NCI-H460 (cell line): Measurements from ENCODE around the gene SH2D3A. TPM values are rescaled to one million over a fixed set of nuclear protein-coding genes. Genes with fewer than 3 reads are reported as not detected.
A peak's percentile ranks its signal among the peaks of the same experiment; 100 is the strongest.

Experiments
- DNase-seq: peaks from one replicate; pipeline ENCODE4 v3.0.0-alpha.2; 2016; ENCODE audit warnings: low read depth; ENCODE audit errors: extremely low read depth
- total RNA-seq: library from RNA; depleted of rRNA; stranded (reverse); fragments of >200 nt; shearing (Covaris generic); gene quantifications from 2 replicates; pipeline ENCODE4 v1.2.3, GENCODE V29; 2014

SH2D3A gene
- total RNA-seq, 1 experiment from 2014 or later, result 8.1 TPM

DNA sequence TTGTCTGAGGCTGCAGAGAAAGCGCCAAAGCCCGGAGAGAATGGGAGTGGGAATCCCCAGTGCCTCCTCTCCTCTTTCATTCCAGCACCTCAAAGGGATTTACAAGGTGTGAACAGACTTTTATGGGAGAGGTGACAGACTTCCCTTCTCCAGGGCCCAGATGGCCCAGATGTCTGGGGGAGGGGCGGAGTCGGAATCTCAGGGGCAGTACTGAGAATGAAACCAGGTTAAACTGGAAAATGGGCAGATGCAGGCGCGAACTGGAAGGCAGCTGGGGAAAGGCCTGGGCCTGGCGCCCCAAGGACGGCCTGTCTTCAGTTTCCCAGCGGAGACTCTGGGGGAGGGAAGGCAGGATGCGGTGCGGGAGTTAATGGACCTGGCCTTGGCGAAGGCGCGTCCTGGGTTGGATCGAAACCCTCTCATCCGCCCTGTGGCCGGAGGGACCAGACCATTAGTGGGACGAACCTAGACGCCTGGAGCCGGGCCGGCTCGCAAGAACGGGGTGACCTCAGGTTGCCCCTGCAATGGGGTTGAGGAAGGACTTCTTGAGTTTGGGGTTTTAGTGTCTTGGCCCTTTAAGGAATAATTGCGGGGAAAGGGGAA is 28.3 kb downstream of the SH2D3A start:
- peak; percentile 11 for DNase-seq

DNA sequence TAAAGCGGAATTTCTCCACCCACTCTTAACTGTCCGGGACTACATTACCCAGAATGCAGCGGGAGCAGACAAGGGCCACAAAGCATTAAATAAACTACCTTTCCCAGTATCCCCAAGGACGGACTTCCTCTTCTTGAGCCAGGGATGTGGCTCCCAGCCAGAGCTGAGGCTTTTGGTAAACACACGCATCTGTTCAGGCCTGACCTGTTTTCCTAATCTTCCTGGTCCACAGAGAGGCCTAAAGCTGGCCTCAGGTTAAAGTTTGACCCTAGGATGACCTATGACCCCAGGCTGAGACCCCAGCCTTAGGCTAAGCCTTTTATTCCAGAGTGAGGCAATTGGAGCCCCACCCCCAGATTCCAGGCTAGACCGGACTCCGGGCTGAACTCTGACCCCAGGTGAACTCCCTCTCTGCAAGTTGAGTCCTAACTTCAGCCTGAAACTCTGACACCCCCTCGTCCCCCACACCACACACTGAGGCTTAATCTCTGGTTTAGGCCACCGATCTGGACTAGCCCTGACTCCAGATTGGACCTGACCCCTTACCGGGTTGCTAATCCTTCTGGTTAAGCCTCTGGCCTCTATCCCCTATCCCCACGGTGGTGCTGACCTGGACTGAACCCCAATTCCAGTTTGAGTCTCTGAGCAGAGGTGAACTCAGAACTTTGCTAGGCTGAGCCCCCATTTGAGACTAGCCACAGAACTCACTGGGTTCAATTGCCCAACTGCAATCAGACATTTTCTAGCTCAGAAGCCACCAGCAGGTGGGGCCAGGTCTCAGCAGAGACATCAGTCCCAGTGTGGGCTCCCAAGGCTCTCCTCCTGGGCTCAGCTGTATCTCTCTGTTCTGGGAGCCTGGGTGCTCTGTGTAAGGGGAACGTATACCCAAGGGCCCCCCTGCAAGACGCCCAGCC is 29.1 kb downstream of the SH2D3A start:
- peak; percentile 85 for DNase-seq

DNA sequence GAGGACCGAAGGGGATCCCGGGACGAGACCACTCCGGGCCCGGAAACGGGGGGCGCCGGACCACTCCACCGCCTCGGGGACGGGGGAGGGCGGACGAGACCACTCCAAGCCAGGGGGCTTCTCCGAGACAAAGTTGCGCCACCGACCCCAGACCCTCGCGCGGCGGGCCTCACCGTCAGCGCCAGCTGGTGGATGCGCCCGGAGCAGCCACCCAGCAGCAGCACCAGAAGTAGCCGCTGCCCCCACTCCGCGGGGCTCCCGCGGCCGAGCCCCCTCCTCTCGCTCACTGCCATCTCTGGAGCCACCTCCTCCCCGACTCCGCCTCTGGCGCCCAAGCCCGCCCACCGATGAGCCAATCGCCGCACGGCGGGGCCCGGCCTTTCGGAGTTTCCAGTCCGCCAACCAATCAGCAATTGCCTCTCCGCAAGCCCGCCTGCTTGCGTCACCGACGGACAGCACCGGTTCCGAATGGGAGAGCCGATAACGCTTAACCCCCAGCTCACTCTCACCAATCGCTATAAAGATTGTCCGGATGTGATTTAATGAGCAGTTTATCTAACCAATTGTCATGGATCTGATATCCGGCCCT is 29.9 kb downstream of the SH2D3A start, which contains the start of gene GPR108:
TSS of gene GPR108 (minus strand) at position 297 of the 589 bp plus-strand sequence. CDS start at position 293, 4 bp downstream.
- DNase-seq, result peak; percentile 99

DNA sequence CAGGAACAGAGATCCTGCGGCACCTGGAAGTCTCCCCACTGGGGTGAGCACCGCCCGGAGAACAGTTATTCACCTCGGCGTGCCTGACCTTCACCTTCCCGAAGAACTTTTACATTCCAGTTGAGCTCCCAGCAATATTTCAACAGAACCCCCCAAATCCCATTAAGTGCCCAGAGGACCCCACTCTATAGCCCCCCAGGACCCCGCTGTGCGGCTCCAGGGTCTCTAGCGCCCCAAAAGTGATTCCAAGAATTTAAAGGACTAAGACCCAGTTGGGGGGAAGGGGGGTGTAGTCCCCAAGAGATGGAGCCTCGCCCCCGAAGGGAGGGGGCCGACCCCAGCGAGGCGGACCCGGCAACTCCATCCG is 30.3 kb downstream of the SH2D3A start:
- DNase-seq, result no peak

DNA sequence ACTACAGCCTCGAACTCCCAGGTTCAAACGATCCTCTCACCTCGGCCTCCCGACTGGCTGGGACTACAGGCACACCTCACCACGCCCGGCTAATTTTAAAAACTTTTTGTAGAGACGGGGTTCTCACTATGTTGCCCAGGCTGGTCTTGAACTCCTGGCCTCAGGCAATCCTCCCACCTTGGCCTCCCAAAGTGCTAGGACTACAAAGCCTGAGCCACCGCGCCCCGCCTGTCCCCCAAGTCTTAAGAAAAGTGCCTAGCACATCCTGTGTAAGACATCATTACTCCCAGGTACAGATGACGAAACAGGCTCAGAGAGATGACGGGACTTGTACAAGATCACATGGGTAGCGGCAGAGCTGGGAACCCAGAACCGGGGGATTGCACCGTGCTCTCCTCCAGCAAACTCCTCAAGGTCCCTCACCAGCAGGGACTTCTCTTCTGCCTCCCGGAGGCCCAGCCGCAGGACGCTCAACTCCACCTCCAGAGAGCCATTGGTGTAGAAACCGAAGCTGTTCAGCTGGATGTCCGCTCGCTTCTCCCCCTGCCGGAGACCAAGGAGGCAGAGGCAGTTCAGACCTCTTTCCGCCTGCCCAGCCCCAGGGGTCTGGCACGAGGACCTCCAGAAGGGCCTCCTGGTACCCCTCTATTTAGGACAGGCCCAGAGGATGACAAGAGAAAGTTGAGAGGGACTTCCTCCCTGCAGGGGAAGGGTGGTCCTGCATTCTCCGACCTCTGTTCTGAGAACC is 30.9 kb downstream of the SH2D3A start:
- peak; percentile 74 for DNase-seq

DNA sequence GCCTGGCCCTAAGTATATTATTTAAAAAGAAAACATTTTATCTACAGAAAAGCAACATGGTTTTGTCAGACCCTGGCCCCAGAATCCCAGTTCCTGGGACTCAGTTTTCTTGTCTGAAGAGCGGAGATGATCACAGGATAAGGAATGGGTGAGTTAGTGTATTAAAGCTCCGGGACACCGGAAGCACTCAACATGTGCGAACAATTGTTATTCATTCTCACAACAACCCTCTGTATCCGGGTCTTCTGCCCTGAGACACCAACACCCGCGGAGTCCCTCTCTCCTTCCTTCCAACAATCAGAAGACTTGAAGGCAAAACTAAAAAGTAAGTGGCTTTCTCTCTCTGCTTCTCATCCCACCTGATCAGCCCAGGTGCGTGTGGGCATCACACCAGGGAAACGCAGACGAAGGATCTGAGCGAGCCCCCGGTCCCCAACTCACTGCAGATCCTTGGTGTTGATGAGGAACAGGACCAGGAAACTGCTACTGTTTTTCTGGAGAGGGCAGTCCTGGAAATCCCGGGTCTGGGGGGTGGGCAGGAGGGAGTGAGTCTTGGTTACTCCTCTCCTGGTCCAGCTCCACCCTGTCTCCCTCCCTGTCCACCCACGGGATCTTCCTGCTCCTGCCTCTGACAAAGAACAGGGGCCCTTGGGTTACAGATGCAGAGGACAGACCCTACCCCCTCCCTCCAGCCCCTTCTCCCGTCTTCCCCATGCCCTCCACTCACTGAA is 31.9 kb downstream of the SH2D3A start:
- DNase-seq, result no peak

DNA sequence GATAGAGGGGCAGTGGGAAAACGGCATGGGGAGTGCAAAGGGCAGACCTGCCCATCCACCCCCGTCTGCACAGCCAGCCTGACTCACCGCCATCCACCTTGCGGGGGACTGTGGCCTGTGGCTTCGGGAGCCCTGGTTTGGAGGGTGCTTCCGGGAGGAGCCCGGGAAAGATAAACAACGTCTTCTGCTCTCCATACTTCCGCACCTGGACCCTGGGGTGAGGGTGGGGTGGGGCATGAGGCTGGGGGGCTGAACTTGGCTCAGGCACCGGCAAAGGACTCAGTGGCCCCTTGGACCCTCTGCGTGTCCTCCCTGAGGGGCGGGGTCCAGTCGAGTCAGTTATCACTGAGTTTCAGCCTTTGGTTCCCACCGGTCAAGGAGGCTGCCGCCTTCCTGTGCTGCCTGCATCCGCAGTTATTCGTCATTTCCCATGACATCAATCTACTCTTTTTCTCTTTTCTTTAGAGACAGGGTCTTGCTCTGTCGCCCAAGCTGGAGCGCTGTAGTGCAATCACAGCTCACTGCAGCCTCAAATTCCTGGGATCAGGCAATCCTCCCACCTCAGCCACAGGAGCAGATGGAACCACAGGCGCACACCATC is 33.0 kb downstream of the SH2D3A start:
- DNase-seq, result no peak

DNA sequence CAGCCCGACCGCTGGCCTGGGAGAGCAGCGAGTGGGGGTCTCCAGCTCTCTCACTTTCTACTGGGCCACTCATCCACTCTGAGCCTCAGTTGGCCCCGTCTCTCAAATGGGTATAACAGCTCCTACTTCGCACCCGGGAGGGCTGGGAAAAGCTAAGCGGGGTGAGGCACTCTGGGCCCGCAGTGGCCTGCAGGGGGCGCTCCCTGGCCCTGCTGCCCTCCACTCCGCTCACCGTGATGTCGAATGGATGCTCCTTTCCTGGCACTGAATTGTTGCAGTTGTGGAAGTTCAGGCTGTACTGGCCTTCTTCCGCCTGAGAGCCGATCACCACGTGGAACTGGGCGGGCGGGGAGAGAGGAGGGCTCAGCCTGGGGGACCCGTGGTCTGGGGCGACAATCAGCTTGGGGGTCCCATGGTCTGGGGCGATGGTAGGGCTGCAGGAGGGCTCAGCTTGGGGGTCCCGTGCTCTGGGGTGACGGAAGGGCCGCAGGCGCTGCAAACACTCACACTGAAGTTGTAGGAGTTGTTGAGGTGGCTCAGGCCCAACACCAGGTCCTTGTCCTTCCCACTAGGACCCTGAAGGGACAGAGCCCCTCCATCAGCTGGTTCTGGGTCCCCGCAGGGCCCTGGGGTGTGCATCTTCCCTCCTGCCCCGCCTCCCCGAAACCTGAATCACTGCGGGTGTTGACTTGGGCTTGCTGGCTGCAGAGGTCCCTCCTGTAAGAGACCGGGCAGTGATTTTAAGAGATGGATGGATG is 33.7 kb downstream of the SH2D3A start:
- no peak for DNase-seq

DNA sequence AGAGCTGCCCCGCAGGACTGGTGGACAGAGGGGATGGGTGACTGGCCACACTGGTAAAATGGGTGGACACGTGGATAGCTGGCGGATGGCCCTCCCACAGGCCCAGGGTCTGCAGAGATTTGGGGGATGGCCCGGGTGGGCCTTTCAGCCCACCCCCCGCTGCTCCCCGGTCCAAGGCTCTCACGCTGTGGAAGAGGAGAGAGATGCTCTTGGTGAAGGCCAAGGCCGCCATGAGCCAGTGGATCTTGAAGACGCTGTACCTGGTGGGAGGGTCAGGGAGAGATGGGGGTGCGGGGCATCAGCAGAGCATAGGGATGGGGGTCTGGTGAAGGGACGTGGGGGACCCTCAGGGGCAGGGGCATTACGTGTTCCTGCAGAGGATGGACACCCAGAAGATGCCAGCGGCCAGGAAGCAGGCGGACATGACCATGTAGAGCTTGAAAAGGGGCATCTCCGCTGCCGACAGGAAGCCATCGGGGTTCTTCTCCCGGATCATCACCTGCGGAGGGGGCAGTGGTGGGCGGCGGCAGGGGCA is 34.4 kb downstream of the SH2D3A start:
- DNase-seq, result no peak

DNA sequence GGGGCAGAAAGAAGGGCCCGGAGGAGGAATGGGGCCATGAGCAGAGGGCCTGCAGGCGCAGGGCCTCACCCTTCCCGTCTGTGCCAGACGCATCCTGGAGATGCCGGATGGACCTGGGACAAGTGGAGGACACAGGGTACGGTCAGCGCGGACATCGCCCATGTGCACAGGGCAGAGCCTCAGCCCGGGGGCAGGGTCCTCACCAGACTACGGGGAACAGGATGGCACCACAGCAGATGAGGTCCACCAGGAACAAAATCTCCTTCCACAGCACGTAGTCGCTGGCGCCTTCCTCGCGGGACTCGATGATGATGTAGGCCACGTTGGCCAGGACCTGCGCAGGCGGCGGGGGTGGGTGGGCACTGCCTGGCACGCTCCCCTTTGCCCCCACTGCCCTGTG is 35.4 kb downstream of the SH2D3A start:
- DNase-seq, result no peak

DNA sequence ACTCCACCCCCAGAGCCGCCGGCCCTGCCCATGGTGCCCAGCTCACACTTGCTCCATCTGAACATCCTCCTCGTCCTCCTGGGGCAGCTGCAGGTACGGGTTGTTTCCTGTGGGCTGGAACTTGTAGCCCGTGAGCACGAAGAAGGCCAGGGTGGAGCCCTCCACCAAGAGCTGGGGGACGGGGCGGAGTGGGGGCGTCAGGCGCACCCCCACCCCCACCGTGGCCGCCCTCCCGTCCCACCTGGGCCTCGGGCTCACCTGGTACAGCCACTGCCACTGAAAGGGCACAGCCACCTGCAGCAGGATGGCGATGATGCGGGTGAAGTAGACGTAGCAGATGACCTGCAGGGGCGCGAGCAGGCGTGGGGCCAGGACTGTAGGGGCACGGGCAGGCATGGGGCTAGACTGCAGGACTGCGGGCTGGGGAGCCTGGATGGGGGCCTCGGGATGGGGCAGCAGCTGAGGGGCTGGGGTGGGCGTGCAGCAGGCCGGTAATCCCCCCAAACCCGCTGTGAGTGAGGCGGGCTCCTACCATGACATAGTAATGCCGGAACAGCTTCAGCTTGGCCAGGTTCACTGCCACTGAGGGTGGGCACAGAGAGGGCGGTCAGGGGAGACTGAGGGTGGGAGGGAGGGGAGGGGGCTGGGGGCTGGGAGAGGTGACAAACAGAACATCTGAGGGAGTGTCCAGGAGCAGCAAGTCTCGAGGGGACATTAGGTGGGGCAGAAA is 36.1 kb downstream of the SH2D3A start:
- no peak for DNase-seq

DNA sequence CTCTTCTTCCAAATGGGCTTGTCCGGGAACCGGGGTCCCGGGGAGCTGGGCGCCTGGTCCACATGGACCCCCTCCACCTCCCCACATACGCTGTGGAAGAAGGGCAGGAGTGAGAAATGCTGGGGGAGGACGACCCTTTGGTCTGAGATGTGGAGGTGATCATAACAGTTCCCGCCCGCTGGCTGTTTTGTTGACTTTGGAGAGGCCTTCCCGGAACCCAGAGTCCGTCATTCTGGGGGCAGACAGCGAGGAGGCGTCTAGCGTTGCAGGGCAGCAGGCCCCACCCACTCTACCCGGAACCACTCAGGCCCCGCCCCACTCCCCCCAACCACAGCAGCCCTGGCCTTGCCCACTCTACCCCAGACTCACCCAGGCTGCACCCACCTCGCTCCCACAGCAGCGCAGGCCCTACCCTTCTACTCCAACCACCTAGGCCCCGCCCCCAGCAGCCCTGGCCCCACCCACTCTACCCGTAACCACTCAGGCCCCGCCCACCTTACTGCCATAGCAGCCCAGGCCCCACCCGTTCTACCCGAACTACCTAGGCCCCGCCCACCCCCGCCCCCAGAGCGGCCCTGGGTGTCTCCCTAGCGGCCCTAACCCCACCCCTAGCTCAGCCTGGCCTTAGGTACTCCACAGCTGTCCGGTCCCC is 37.0 kb downstream of the SH2D3A start:
- no peak for DNase-seq

DNA sequence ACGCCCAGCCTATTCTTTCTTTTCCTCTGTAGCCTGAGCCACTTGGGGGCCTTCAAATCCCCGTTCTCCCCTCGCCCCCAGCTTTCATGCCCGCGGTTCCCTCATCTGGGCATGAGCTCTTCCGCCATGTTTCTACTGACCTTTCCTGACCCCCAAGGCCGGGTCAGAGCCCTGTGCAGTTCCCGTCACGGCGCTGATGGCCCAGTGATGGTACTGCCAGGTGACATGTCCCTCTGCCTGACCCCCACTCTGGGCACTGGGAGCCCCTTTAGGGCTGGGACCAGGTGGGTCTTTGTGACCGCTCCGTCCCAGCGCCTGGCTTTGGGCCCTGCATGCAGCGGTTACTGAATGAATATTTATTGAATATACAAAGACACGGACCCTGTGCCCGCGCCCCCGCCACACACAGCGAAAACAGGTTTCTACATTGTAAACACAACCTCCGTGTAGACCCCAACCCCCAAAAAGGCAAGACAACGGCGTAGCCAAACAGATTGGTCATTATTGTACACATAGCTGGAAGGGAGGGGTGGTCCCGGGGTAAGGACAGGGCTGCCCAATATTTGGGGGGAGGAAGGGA is 37.6 kb downstream of the SH2D3A start:
- no peak for DNase-seq

DNA sequence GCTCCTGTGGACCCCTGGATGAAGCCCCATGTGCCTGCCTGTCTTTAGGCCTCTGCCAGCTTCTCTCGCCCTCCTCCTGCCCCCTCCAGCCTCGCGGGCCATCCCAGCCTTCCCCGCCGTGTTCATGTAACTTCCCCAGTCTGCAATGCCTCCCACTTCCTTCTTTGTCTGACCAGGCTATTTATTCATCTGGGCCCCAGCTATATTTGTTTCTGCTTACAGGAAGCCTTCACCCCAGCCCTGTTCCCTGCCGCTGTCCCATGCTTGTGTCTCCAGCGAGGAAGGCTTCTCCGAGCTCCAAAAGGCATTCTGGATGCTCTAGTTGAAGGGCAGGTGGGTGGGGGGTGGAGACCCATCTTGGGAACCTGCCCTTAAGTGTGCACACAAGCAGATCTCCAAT is 38.9 kb downstream of the SH2D3A start:
- DNase-seq, result no peak

DNA sequence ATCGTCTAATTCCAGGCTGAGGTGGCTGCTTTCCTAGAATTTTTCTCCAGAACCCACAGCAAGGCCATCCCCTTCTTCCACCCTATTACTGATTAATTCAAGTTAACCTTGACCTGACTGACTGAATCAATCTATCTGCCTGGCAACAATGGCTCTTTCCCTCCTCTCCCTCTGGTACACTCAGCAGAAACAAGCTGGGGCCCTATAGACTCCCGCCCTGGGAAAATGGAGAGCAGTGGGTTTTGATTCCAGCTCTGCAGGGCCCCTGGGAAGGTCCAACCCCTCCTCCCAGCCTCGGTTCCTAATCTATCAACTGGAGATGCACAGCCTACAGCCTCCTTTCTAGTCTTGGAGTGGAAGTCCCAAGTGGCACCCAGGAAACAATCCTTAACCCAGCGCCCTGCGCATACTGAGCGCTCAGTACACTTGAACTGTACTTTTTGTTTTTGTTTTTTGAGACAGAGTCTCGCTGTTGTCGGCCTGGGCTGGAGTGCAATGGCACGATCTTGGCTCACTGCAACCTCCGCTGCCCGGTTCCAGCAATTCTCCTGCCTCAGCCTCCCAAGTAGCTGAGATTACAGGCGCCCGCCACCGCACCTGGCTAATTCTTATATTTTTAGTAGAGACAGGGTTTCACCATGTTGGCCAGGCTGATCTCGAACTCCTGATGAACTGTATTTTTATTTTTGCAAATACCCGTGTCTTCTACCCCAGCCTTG is 41.6 kb downstream of the SH2D3A start:
- no peak for DNase-seq

DNA sequence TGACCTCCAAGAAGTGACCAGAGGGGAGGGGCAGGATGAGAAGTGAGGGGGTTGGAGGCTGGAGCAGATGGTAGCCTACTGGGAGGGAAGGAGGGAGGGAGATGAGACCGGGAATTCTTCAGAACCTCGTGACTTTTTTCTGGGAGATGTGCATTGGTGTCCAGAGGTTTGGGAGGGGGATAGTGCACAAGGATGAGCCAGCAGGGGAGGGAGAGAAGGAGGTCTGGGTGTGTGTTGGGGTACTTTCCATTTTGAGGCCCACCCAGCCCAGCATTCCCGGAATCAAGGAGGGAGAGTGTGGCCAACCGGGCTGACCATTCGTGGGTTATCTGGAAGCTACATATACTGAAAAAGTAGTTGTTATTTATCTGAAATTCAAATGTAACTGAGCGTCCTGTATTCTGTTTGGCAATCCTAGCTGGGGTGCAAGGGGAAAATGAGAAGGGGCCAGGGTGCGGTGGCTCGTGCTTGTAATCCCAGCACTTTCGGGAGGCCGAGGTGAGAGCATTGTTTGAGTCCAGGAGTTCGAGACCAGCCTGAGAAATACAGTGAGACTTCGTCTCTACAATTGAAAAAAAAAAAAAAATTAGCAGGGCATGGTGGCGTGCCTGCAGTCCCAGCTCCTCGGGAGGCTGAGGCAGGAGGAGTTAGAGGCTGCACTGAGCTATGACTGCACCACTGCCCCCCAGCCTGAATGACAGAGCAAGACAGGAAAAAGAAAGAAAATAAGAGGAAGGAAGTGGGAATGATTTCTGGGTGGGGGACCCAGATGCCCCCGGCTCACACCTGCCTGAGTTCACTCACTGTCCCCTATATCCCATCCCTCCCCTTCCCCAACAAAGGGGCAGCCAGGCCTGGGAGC is 42.4 kb downstream of the SH2D3A start:
- DNase-seq, result no peak
